Panc1 (cell line): Measurements from ENCODE around the gene ATP1B3.

Experiments used
- CTCF ChIP-seq: fragments of 450-650 bp; IDR thresholded peaks from 2 replicates; pipeline ENCODE4 v1.5.1; 2017; ENCODE audit warnings: mild to moderate bottlenecking
- POLR2AphosphoS5 ChIP-seq: IDR thresholded peaks from 2 replicates; pipeline ENCODE4 v1.6.1; 2012; ENCODE audit warnings: mild to moderate bottlenecking, low read depth, low read length, moderate library complexity
- REST ChIP-seq, 2 experiments: IDR thresholded peaks; 2 replicates each; pipeline ENCODE4 v1.6.1; 2011 to 2012; ENCODE audit warnings: low read depth in 2 of 2, control low read depth in 1 of 2, low read length in 1 of 2, mild to moderate bottlenecking in 1 of 2, moderate library complexity in 1 of 2; ENCODE audit not compliant: insufficient read depth in 1 of 2
- SIN3A ChIP-seq: IDR thresholded peaks from 2 replicates; pipeline ENCODE4 v1.6.1; 2012; ENCODE audit warnings: low read depth, mild to moderate bottlenecking, low read length, moderate library complexity, borderline replicate concordance; ENCODE audit not compliant: insufficient read depth

- TF ChIP-seq CTCF (no peak), POLR2AphosphoS5 (no peak), SIN3A (no peak), REST (IDR thresholded peaks at IDR 0.05; ENCODE audit: insufficient read depth in 1 of 2, low read depth in 2 of 2, low read length in 1 of 2) (no peak)
Measured at GRCh38 chr3:141839389-141839788, 37.1 kb upstream of the ATP1B3 start.
